EL (cell line): Measurements from ENCODE around the gene NTMT1.
A peak's percentile ranks its signal among the peaks of the same experiment; 100 is the strongest.

ENCODE experiments used
- DNase-seq: peaks from one replicate; pipeline ENCODE4 v3.0.0-alpha.2; 2016

NTMT1 gene

GRCh38 chr9:129682381-129682780 lies 56.4 kb downstream of the NTMT1 start:
- DNase-seq = no peak

- DNase-seq = peak; percentile 71
These were observed 59.4 kb downstream of the NTMT1 start for GRCh38 chr9:129685220-129685932.
